ENCODE data around the gene CYB561.

The CYB561 gene

GRCh38 chr17:63406689-63407330 is 39.3 kb downstream of the CYB561 start:
- peak; percentile 49 for DNase-seq (ENCODE audit: insufficient read length, low spot score)
- peak; percentile 85 for FAIRE-seq
- no peak for TF ChIP-seq POLR2AphosphoS5 (IDR thresholded peaks at IDR 0.05; ENCODE audit: low read depth, low read length)
- no peak for TF ChIP-seq SPI1 (IDR thresholded peaks at IDR 0.05; ENCODE audit: low read depth, low read length)
- no peak for TF ChIP-seq TAF1 (IDR thresholded peaks at IDR 0.05; ENCODE audit: low read depth, low read length)
- TF ChIP-seq PAX5 (IDR thresholded peaks at IDR 0.05; ENCODE audit: insufficient read depth, low read length, severe bottlenecking), result no peak
- no peak for TF ChIP-seq POLR2A (IDR thresholded peaks at IDR 0.05; ENCODE audit: low read depth, low read length)
- TF ChIP-seq POU2F2 (IDR thresholded peaks at IDR 0.05; ENCODE audit: low read depth, low read length), result no peak

DNA sequence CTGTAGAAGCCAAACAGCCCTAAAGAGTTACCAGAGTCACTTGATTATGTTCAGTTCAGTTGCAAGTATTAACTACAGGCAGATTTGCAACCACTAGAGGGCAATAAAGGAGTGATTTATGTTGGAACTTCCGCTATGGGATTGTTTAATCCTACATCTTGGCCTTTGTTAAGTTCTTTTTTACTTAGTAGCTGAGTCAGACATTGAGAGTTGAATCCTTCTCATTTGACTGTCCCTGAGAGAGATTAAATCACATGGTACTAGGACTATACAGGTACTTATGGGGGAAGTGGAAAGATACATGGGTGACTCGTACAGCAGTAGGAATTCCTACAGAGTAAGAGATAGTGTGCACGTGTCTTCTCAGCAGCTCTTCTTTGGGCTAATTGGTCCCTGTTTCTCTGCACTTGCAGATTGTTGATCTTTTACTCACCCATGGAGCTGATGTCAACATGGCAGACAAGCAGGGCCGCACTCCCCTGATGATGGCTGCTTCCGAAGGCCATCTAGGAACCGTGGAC is 40.3 kb downstream of the CYB561 start:
- TF ChIP-seq POLR2AphosphoS5 (IDR thresholded peaks at IDR 0.05; ENCODE audit: low read depth, low read length) (no peak), POLR2A (IDR thresholded peaks at IDR 0.05; ENCODE audit: low read depth, low read length) (no peak), TAF1 (IDR thresholded peaks at IDR 0.05; ENCODE audit: low read depth, low read length) (no peak), SPI1 (IDR thresholded peaks at IDR 0.05; ENCODE audit: low read depth, low read length) (no peak), POU2F2 (IDR thresholded peaks at IDR 0.05; ENCODE audit: low read depth, low read length) (no peak), PAX5 (IDR thresholded peaks at IDR 0.05; ENCODE audit: insufficient read depth, low read length, severe bottlenecking) (no peak)
- FAIRE-seq, result peak; percentile 69
- no peak for DNase-seq (ENCODE audit: insufficient read length, low spot score)

DNA sequence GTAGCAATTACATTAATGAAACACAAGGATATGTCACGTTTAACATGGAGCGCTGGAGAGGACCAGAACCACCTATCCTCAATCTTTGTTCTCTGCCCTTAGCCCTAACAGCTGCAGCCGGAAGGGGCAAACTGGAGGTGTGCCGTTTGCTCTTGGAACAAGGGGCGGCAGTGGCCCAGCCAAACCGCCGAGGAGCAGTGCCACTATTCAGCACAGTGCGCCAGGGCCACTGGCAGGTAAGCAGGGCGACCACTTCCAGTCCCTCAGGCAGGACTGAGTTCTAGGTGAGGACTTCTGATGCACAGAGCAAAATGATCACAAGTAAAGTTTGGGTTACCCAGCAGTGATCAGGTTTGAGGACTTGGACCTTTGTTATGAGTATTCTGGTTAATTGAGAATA is 41.1 kb downstream of the CYB561 start:
- TF ChIP-seq POLR2AphosphoS5 (IDR thresholded peaks at IDR 0.05; ENCODE audit: low read depth, low read length) (no peak), PAX5 (IDR thresholded peaks at IDR 0.05; ENCODE audit: insufficient read depth, low read length, severe bottlenecking) (no peak), POU2F2 (IDR thresholded peaks at IDR 0.05; ENCODE audit: low read depth, low read length) (no peak), SPI1 (IDR thresholded peaks at IDR 0.05; ENCODE audit: low read depth, low read length) (no peak), POLR2A (IDR thresholded peaks at IDR 0.05; ENCODE audit: low read depth, low read length) (no peak), TAF1 (IDR thresholded peaks at IDR 0.05; ENCODE audit: low read depth, low read length) (no peak)
- no peak for FAIRE-seq
- DNase-seq (ENCODE audit: insufficient read length, low spot score), result no peak

DNA sequence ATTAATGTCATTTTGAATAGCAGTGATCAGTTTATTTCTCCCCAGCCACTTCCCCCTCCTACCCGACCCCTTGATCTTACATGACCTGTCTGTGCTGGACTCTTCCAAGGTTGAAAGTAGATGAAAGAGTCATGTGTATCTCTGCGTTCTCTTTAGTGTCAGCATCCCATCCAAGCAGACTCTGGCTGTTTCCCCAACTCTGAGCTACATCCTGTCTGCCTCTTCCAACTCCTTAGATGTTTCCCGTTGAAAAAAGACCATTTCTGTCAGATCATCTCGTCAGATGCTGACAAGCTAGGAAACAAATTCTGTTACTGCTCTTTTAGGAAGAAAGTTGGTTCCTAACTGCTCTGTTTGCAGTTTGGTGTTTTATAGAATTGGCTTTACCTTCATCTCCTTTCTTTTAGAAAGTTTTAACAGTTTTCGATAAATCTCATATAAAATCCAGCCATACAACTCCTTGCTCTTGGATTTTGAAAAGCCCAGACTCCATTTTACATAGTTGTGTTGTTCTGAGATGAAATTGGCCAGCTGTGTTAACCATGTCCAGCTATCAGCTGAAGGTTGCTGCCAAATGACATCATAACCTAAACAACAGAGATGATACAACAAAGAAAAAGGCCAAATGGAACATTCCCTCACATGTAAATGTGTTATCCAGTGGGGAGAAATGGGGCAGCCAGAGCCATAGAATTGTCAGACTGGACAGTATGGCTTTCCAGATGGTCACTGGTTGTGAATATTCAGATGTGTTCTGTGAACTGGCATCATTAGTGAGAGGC is 43.5 kb downstream of the CYB561 start:
- TF ChIP-seq POU2F2 (IDR thresholded peaks at IDR 0.05; ENCODE audit: low read depth, low read length) (no peak), POLR2AphosphoS5 (IDR thresholded peaks at IDR 0.05; ENCODE audit: low read depth, low read length) (no peak), PAX5 (IDR thresholded peaks at IDR 0.05; ENCODE audit: insufficient read depth, low read length, severe bottlenecking) (no peak), POLR2A (IDR thresholded peaks at IDR 0.05; ENCODE audit: low read depth, low read length) (no peak), SPI1 (IDR thresholded peaks at IDR 0.05; ENCODE audit: low read depth, low read length) (no peak), TAF1 (IDR thresholded peaks at IDR 0.05; ENCODE audit: low read depth, low read length) (no peak)
- FAIRE-seq, result no peak
- DNase-seq (ENCODE audit: insufficient read length, low spot score), result no peak

- FAIRE-seq, result no peak
- DNase-seq (ENCODE audit: insufficient read length, low spot score), result no peak
- TF ChIP-seq POLR2AphosphoS5 (IDR thresholded peaks at IDR 0.05; ENCODE audit: low read depth, low read length) (no peak), POU2F2 (IDR thresholded peaks at IDR 0.05; ENCODE audit: low read depth, low read length) (no peak), POLR2A (IDR thresholded peaks at IDR 0.05; ENCODE audit: low read depth, low read length) (no peak), TAF1 (IDR thresholded peaks at IDR 0.05; ENCODE audit: low read depth, low read length) (no peak), SPI1 (IDR thresholded peaks at IDR 0.05; ENCODE audit: low read depth, low read length) (no peak), PAX5 (IDR thresholded peaks at IDR 0.05; ENCODE audit: insufficient read depth, low read length, severe bottlenecking) (no peak)
Observed at GRCh38 chr17:63399856-63400255, 46.2 kb downstream of the CYB561 start.

GRCh38 chr17:63399316-63399715 is 46.8 kb downstream of the CYB561 start:
- DNase-seq (ENCODE audit: insufficient read length, low spot score) (no peak), FAIRE-seq (no peak)
- TF ChIP-seq PAX5 (IDR thresholded peaks at IDR 0.05; ENCODE audit: insufficient read depth, low read length, severe bottlenecking), result no peak
- TF ChIP-seq TAF1 (IDR thresholded peaks at IDR 0.05; ENCODE audit: low read depth, low read length), result no peak
- no peak for TF ChIP-seq POLR2AphosphoS5 (IDR thresholded peaks at IDR 0.05; ENCODE audit: low read depth, low read length)
- no peak for TF ChIP-seq POLR2A (IDR thresholded peaks at IDR 0.05; ENCODE audit: low read depth, low read length)
- TF ChIP-seq POU2F2 (IDR thresholded peaks at IDR 0.05; ENCODE audit: low read depth, low read length), result no peak
- no peak for TF ChIP-seq SPI1 (IDR thresholded peaks at IDR 0.05; ENCODE audit: low read depth, low read length)

DNA sequence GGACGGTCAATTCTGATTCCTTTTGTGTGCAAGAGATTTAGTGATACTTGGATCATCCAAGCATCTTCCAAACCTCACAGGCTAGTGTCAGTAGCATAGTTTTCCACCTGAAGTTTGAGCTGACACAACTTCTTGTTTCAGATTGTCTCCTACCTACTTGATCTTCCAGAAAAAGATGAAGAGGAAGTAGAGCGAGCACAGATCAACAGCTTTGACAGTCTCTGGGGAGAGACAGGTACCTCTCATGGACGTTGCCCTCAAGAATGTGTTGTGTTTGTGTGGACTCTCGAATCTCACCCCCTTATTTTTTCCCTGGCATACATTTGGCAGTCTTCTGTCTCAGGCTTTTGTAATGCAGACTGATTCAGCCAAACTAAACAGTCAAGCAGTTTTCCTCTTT is 47.4 kb downstream of the CYB561 start:
- TF ChIP-seq POU2F2 (IDR thresholded peaks at IDR 0.05; ENCODE audit: low read depth, low read length) (no peak), TAF1 (IDR thresholded peaks at IDR 0.05; ENCODE audit: low read depth, low read length) (no peak), POLR2A (IDR thresholded peaks at IDR 0.05; ENCODE audit: low read depth, low read length) (no peak), POLR2AphosphoS5 (IDR thresholded peaks at IDR 0.05; ENCODE audit: low read depth, low read length) (no peak), SPI1 (IDR thresholded peaks at IDR 0.05; ENCODE audit: low read depth, low read length) (no peak), PAX5 (IDR thresholded peaks at IDR 0.05; ENCODE audit: insufficient read depth, low read length, severe bottlenecking) (no peak)
- DNase-seq (ENCODE audit: insufficient read length, low spot score) (no peak), FAIRE-seq (no peak)

DNA sequence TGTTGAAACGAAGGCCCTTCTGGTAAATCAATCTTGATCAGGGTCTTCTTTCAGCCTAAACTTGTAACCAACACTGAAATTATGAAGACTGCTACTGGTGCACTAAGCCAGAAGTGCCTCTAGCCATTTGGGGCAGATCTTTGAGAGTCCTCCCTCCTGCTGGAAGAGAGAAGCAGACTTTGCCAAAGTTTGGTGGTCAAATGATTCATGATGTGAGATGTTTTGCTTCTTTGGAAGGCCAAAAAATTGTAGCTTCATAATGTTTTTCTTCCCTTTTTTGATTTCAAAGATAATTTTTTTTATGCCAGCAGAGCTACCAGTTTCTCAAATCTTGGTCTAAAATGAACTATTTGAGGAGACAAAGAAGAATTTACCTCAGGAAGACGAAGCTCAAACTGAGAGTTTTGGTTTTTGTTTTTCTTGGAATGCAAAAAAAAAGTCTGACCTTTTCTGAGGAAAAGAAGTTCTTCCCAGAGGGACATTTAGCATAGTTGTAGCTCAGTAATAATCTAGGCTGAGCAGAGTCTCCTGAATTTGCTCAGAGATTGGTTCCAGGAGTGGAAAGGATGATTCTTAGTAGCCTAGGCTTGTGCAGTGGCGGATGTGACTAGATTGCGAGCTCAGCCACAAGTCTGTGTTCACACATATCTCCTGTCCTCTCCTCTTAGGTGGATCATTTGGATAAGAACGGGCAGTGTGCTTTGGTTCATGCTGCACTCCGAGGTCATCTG is 50.9 kb downstream of the CYB561 start:
- DNase-seq (ENCODE audit: insufficient read length, low spot score) (no peak), FAIRE-seq (no peak)
- TF ChIP-seq PAX5 (IDR thresholded peaks at IDR 0.05; ENCODE audit: insufficient read depth, low read length, severe bottlenecking), result no peak
- no peak for TF ChIP-seq POLR2AphosphoS5 (IDR thresholded peaks at IDR 0.05; ENCODE audit: low read depth, low read length)
- TF ChIP-seq POU2F2 (IDR thresholded peaks at IDR 0.05; ENCODE audit: low read depth, low read length), result no peak
- no peak for TF ChIP-seq POLR2A (IDR thresholded peaks at IDR 0.05; ENCODE audit: low read depth, low read length)
- no peak for TF ChIP-seq SPI1 (IDR thresholded peaks at IDR 0.05; ENCODE audit: low read depth, low read length)
- no peak for TF ChIP-seq TAF1 (IDR thresholded peaks at IDR 0.05; ENCODE audit: low read depth, low read length)
